Measurements from ENCODE around the gene IL11. TPM values are rescaled to one million over a fixed set of nuclear protein-coding genes. Genes with fewer than 3 reads are reported as not detected.

IL11 gene
- total and polyA plus RNA-seq, 4 donors, result 0.23 to 2.1 (median 0.27) TPM; not detected in 1

DNA sequence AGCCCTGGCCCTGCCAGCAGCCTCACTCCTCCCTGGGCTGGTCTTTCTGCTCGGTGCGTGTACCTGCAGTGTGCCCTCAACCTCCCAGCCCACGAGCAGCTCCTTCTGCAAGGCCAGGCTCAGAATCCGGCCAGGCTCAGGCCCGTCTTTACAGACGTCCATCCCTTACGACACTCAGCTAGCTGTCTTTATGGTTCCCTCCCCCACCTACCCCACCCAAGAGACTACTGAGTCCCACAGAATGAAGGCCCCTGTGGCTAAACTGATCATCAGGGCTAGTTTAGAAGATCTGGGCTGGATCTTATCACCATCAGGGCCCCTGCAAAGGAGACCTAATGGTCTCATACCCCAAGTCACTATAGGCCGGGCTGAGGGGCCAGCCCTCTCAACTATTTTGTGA lies 55.9 kb downstream of the IL11 start:
- H3K9me3 ChIP-seq (ENCODE audit: control insufficient read depth, low read length), result no peaks in the 10 kb centered on the region
- H3K27ac ChIP-seq (ENCODE audit: low read depth in 1 of 2, low read length in 2 of 2), result no peak overlapping the region
- no peak overlapping the region for H3K4me3 ChIP-seq (ENCODE audit: low read length in 2 of 2)
- H3K27me3 ChIP-seq (ENCODE audit: control insufficient read depth in 1 of 2, insufficient read depth in 2 of 2, low read length in 1 of 2), result no peaks in the 10 kb centered on the region
- DNase-seq (no peak), ATAC-seq (ENCODE audit: low FRiP score) (no peak)
- WGBS, 2 donors, result 77 to 80% methylated on average over 8 of the region's 8 CpGs
- no peaks in the 10 kb centered on the region for H3K4me1 ChIP-seq (ENCODE audit: control insufficient read depth in 1 of 2, insufficient read depth in 2 of 2, low read length in 2 of 2)
- H3K36me3 ChIP-seq (ENCODE audit: control insufficient read depth in 1 of 2, insufficient read depth in 2 of 2, low read length in 1 of 2), result no peaks in the 10 kb centered on the region
- intact Hi-C loops (cut with DNase I), result no loop called here

Other genes starting within 250 kb of the IL11 start
- 1 to 10 TPM in 1 of 2 donors, not detected in 1; 1.3 TPM for gene TNNT1, start 221.3 kb downstream of the IL11 start, total RNA-seq
- gene TNNT1, start 221.3 kb downstream of the IL11 start, polyA plus RNA-seq, result 1 to 10 TPM; 1.4 to 2.0 TPM
- not detected for gene TNNI3, start 212.7 kb downstream of the IL11 start, total RNA-seq
- gene TNNI3, start 212.7 kb downstream of the IL11 start, polyA plus RNA-seq, result 10 to 100 TPM in 1 of 2 donors, under 1 TPM in 1; 0.51 to 14.1 TPM
- gene DNAAF3, start 203.8 kb downstream of the IL11 start, total RNA-seq, result not detected
- gene DNAAF3, start 203.8 kb downstream of the IL11 start, polyA plus RNA-seq, result under 1 TPM; 0.38 to 0.87 TPM
- not detected for gene SYT5, start 190.2 kb downstream of the IL11 start, total RNA-seq
- not detected for gene SYT5, start 190.2 kb downstream of the IL11 start, polyA plus RNA-seq
- gene PTPRH, start 161.0 kb downstream of the IL11 start, total RNA-seq, result 1 to 10 TPM in 1 of 2 donors, under 1 TPM in 1; 0.29 to 1.9 TPM
- 1 to 10 TPM in 1 of 2 donors, under 1 TPM in 1; 0.03 to 7.5 TPM for gene PTPRH, start 161.0 kb downstream of the IL11 start, polyA plus RNA-seq
- gene TMEM86B, start 141.7 kb downstream of the IL11 start, total RNA-seq, result 1 to 10 TPM; 2.0 to 3.6 TPM
- gene TMEM86B, start 141.7 kb downstream of the IL11 start, polyA plus RNA-seq, result 10 to 100 TPM in 1 of 2 donors, 1 to 10 TPM in 1; 2.9 to 10.9 TPM
- gene PPP6R1, start 111.4 kb downstream of the IL11 start, total RNA-seq, result 10 to 100 TPM; 47.9 to 55.4 TPM
- 10 to 100 TPM; 15.2 to 25.3 TPM for gene PPP6R1, start 111.4 kb downstream of the IL11 start, polyA plus RNA-seq
- 10 to 100 TPM; 14.1 to 16.3 TPM for gene HSPBP1, start 90.4 kb downstream of the IL11 start, total RNA-seq
- gene HSPBP1, start 90.4 kb downstream of the IL11 start, polyA plus RNA-seq, result 10 to 100 TPM; 14.7 to 25.3 TPM
- 10 to 100 TPM; 14.2 to 18.5 TPM for gene BRSK1, start 86.5 kb downstream of the IL11 start, total RNA-seq
- 10 to 100 TPM in 1 of 2 donors, 1 to 10 TPM in 1; 4.8 to 25.1 TPM for gene BRSK1, start 86.5 kb downstream of the IL11 start, polyA plus RNA-seq
- 1 to 10 TPM; 2.9 to 9.6 TPM for gene TMEM150B, start 45.1 kb downstream of the IL11 start, total RNA-seq
- 1 to 10 TPM in 1 of 2 donors, under 1 TPM in 1; 0.72 to 5.5 TPM for gene TMEM150B, start 45.1 kb downstream of the IL11 start, polyA plus RNA-seq
- 10 to 100 TPM in 1 of 2 donors, 1 to 10 TPM in 1; 4.5 to 12.8 TPM for gene KMT5C, start 30.6 kb downstream of the IL11 start, total RNA-seq
- 10 to 100 TPM in 1 of 2 donors, 1 to 10 TPM in 1; 3.4 to 13.2 TPM for gene KMT5C, start 30.6 kb downstream of the IL11 start, polyA plus RNA-seq
- under 1 TPM; 0.19 to 0.99 TPM for gene COX6B2, start 15.7 kb downstream of the IL11 start, total RNA-seq
- gene COX6B2, start 15.7 kb downstream of the IL11 start, polyA plus RNA-seq, result not detected
- gene GARIN5B, start 7.2 kb downstream of the IL11 start, total RNA-seq, result not detected
- gene GARIN5B, start 7.2 kb downstream of the IL11 start, polyA plus RNA-seq, result not detected
- gene TMEM190, start 6.4 kb upstream of the IL11 start, total RNA-seq, result not detected
- gene TMEM190, start 6.4 kb upstream of the IL11 start, polyA plus RNA-seq, result not detected
- 1 to 10 TPM in 1 of 2 donors, under 1 TPM in 1; 0.94 to 2.4 TPM for gene TMEM238, start 13.8 kb upstream of the IL11 start, total RNA-seq
- not detected for gene TMEM238, start 13.8 kb upstream of the IL11 start, polyA plus RNA-seq
- gene RPL28, start 15.5 kb upstream of the IL11 start, total RNA-seq, result 1,000 to 10,000 TPM in 1 of 2 donors, 100 to 1,000 TPM in 1; 841 to 1,022 TPM
- gene RPL28, start 15.5 kb upstream of the IL11 start, polyA plus RNA-seq, result 1,000 to 10,000 TPM; 1,298 to 1,335 TPM
- gene UBE2S, start 37.3 kb upstream of the IL11 start, total RNA-seq, result 10 to 100 TPM; 13.2 to 26.8 TPM
- 1 to 10 TPM; 7.0 to 8.4 TPM for gene UBE2S, start 37.3 kb upstream of the IL11 start, polyA plus RNA-seq
- not detected for gene SHISA7, start 72.8 kb upstream of the IL11 start, total RNA-seq
- under 1 TPM in 1 of 2 donors, not detected in 1; 0.05 TPM for gene SHISA7, start 72.8 kb upstream of the IL11 start, polyA plus RNA-seq
- 10 to 100 TPM; 18.6 to 30.6 TPM for gene ISOC2, start 91.2 kb upstream of the IL11 start, total RNA-seq
- 10 to 100 TPM; 42.6 to 47.3 TPM for gene ISOC2, start 91.2 kb upstream of the IL11 start, polyA plus RNA-seq
- not detected for gene C19orf85, start 94.3 kb upstream of the IL11 start, total RNA-seq
- gene C19orf85, start 94.3 kb upstream of the IL11 start, polyA plus RNA-seq, result not detected
- 1 to 10 TPM; 6.9 to 7.0 TPM for gene ZNF628, start 106.2 kb upstream of the IL11 start, total RNA-seq
- gene ZNF628, start 106.2 kb upstream of the IL11 start, polyA plus RNA-seq, result 1 to 10 TPM; 1.3 to 2.0 TPM
- gene NAT14, start 114.7 kb upstream of the IL11 start, total RNA-seq, result 10 to 100 TPM; 15.3 to 16.2 TPM
- gene NAT14, start 114.7 kb upstream of the IL11 start, polyA plus RNA-seq, result 10 to 100 TPM in 1 of 2 donors, 1 to 10 TPM in 1; 3.1 to 19.2 TPM
- gene SSC5D, start 118.0 kb upstream of the IL11 start, total RNA-seq, result 10 to 100 TPM in 1 of 2 donors, 1 to 10 TPM in 1; 8.6 to 64.1 TPM
- 1 to 10 TPM; 1.6 to 3.7 TPM for gene SSC5D, start 118.0 kb upstream of the IL11 start, polyA plus RNA-seq
- not detected for gene SBK2, start 166.7 kb upstream of the IL11 start, total RNA-seq
- not detected for gene SBK2, start 166.7 kb upstream of the IL11 start, polyA plus RNA-seq
- under 1 TPM in 1 of 2 donors, not detected in 1; 0.48 TPM for gene SBK3, start 175.1 kb upstream of the IL11 start, total RNA-seq
- gene SBK3, start 175.1 kb upstream of the IL11 start, polyA plus RNA-seq, result not detected
- 10 to 100 TPM; 12.9 to 13.1 TPM for gene ZNF579, start 210.4 kb upstream of the IL11 start, total RNA-seq
- 10 to 100 TPM in 1 of 2 donors, under 1 TPM in 1; 0.63 to 12.6 TPM for gene ZNF579, start 210.4 kb upstream of the IL11 start, polyA plus RNA-seq
- 10 to 100 TPM; 12.7 to 13.2 TPM for gene FIZ1, start 229.1 kb upstream of the IL11 start, total RNA-seq
- gene FIZ1, start 229.1 kb upstream of the IL11 start, polyA plus RNA-seq, result 10 to 100 TPM in 1 of 2 donors, 1 to 10 TPM in 1; 2.8 to 12.6 TPM
- 10 to 100 TPM; 13.2 to 17.3 TPM for gene ZNF524, start 229.8 kb upstream of the IL11 start, total RNA-seq
- gene ZNF524, start 229.8 kb upstream of the IL11 start, polyA plus RNA-seq, result 10 to 100 TPM; 13.4 to 38.8 TPM
- 10 to 100 TPM; 13.4 to 16.4 TPM for gene ZNF865, start 235.2 kb upstream of the IL11 start, total RNA-seq
- 1 to 10 TPM; 1.1 to 5.7 TPM for gene ZNF865, start 235.2 kb upstream of the IL11 start, polyA plus RNA-seq

Data from aorta (tissue), 5 donors.